ENCODE results near the gene ACAT1.

Gene ACAT1

DNA sequence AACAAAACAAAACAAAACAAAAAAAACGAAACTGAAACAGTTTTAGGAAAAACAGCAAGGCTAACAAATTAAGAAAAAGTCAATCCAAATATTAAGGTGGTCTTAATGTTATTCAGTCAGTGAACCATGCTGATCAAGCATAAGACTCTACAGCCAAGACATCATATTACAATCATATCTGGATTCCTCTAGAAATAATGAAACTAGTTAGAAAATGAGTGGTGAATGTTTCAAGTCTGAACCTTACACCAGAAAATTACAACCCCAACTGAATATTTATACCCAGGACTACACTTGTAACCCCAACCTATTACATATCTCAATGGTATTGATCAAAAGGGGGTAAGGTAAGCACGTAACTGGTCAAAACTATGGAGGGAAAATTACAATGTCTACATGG is 48.8 kb downstream of the ACAT1 start:
- no peak for DNase-seq (ENCODE audit: low spot score)

DNA sequence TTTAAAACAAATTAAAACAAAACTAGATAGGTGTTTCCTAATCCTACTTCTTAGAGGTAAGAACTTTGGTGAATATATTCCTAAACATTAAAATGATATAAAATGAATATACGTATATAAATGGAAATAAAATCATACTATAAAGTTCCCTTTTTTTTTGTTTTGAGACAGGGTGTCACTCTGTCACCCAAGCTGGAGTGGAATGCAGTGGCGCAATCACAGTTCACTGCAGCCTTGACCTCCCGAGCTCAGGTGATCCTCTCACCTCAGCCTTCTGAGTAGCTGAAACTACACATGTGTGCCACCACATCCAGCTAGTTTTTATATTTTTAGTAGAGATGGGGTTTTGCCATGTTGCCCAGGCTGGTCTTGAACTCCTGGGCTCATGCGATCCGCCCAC is 56.2 kb downstream of the ACAT1 start:
- in situ Hi-C loops (cut with MboI; ENCODE audit: low sequenced_read_pairs, unreplicated experiment), result no loop called here
- TF ChIP-seq CTCF (IDR thresholded peaks at IDR 0.05; ENCODE audit: borderline replicate concordance, control extremely low read depth, extremely low read depth, insufficient read depth, missing control alignments), result no peak
- DNase-seq (ENCODE audit: low spot score), result no peak

More for the DNA sequence above, 48.8 kb downstream of the ACAT1 start:
- in situ Hi-C loops (cut with MboI; ENCODE audit: low sequenced_read_pairs, unreplicated experiment), result no loop called here
- no peak for TF ChIP-seq CTCF (IDR thresholded peaks at IDR 0.05; ENCODE audit: borderline replicate concordance, control extremely low read depth, extremely low read depth, insufficient read depth, missing control alignments)

DNA sequence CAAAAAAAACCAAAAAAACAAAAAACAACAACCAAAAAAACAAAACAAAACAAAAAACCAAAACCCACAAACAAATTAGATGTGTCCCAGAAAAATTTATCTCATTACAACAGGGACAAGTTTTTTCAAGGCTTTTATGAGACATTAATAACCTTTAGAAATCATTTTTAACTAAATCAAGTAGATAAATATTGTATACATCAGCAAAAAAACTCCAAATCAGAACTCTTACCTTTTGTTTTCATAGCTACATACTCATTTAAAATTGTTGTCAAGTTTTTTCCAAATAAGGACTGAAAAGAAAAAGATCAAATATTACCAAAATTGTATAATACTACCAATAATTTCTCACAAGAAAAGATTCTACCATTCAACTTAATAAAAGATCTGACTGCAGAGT is 72.4 kb downstream of the ACAT1 start:
- DNase-seq (ENCODE audit: low spot score), result no peak
- in situ Hi-C loops (cut with MboI; ENCODE audit: low sequenced_read_pairs, unreplicated experiment), result no loop called here
- no peak for TF ChIP-seq CTCF (IDR thresholded peaks at IDR 0.05; ENCODE audit: borderline replicate concordance, control extremely low read depth, extremely low read depth, insufficient read depth, missing control alignments)

- peak; percentile 53 for DNase-seq (ENCODE audit: low spot score)
- no peak for TF ChIP-seq CTCF (IDR thresholded peaks at IDR 0.05; ENCODE audit: borderline replicate concordance, control extremely low read depth, extremely low read depth, insufficient read depth, missing control alignments)
- in situ Hi-C loops (cut with MboI; ENCODE audit: low sequenced_read_pairs, unreplicated experiment), result no loop called here
Observed at GRCh38 chr11:108196901-108197300, 75.5 kb downstream of the ACAT1 start.

Data from GM13976 (cell line).